Inflammatory macrophage treated with lipopolysaccharide for 4 hours (primary cell): ENCODE results near the gene UGT2B7.
"Not testable (repeated sequence)": the region's sequence is repeated elsewhere in the genome, so short reads cannot be mapped to it uniquely, and the experiment has no call there.

Experiments
- DNase-seq: peaks from one replicate; pipeline ENCODE4 v3.0.0-alpha.2; 2020

The UGT2B7 gene

GRCh38 chr4:69089388-69089787, 6.9 kb upstream of the UGT2B7 start:
- no peak for DNase-seq

- DNase-seq: no peak
Measured at GRCh38 chr4:69092190-69092589, 4.1 kb upstream of the UGT2B7 start.

- no peak for DNase-seq
Measured at GRCh38 chr4:69092980-69093568, 3.2 kb upstream of the UGT2B7 start.

GRCh38 chr4:69093681-69094080, 2.6 kb upstream of the UGT2B7 start:
- no peak for DNase-seq

GRCh38 chr4:69095301-69095731, 958 bp upstream of the UGT2B7 start:
- peak; percentile 6 for DNase-seq

GRCh38 chr4:69096810-69097209, 536 bp downstream of the UGT2B7 start:
- DNase-seq: no peak

- no peak for DNase-seq
Measured at GRCh38 chr4:69098470-69098869, 2.2 kb downstream of the UGT2B7 start.

GRCh38 chr4:69099910-69100309, 3.6 kb downstream of the UGT2B7 start:
- no peak for DNase-seq

GRCh38 chr4:69102668-69103067, 6.4 kb downstream of the UGT2B7 start:
- DNase-seq: not testable (repeated sequence)

GRCh38 chr4:69104719-69105275, 8.5 kb downstream of the UGT2B7 start:
- DNase-seq: no peak

GRCh38 chr4:69115151-69115850, 19.0 kb downstream of the UGT2B7 start:
- not testable (repeated sequence) for DNase-seq

- DNase-seq: no peak
Measured at GRCh38 chr4:69115851-69116213, 19.6 kb downstream of the UGT2B7 start.

GRCh38 chr4:69116645-69117321, 20.5 kb downstream of the UGT2B7 start:
- no peak for DNase-seq

GRCh38 chr4:69120870-69121269, 24.6 kb downstream of the UGT2B7 start:
- no peak for DNase-seq

GRCh38 chr4:69122476-69122875, 26.2 kb downstream of the UGT2B7 start:
- DNase-seq: no peak

- no peak for DNase-seq
Measured at GRCh38 chr4:69124941-69125340, 28.7 kb downstream of the UGT2B7 start.

- no peak for DNase-seq
Measured at GRCh38 chr4:69126024-69126423, 29.8 kb downstream of the UGT2B7 start.

- DNase-seq: no peak
Measured at GRCh38 chr4:69133993-69134392, 37.7 kb downstream of the UGT2B7 start.

- DNase-seq: no peak
Measured at GRCh38 chr4:69134471-69134870, 38.2 kb downstream of the UGT2B7 start.

- no peak for DNase-seq
Measured at GRCh38 chr4:69141320-69141719, 45.0 kb downstream of the UGT2B7 start.

GRCh38 chr4:69147334-69147733, 51.1 kb downstream of the UGT2B7 start:
- no peak for DNase-seq

GRCh38 chr4:69154021-69154420, 57.7 kb downstream of the UGT2B7 start:
- no peak for DNase-seq

- no peak for DNase-seq
Measured at GRCh38 chr4:69156913-69157312, 60.6 kb downstream of the UGT2B7 start.
